ENCODE data around the gene BOC. TPM values are rescaled to one million over a fixed set of nuclear protein-coding genes. Genes with fewer than 3 reads are reported as not detected.

Gene BOC
- total RNA-seq, 3 donors from 2014 or later = 48.8 to 56.6 (median 55.1) TPM

- Histone ChIP-seq H3K4me3 (no peak overlapping the region), H3K27me3 (no peaks in the 10 kb centered on the region), H3K27ac (peak overlapping the region in 1 of 2 donors; percentile 23), H3K9me3 (no peaks in the 10 kb centered on the region), H3K36me3 (no peaks in the 10 kb centered on the region), H3K4me1 (no peaks in the 10 kb centered on the region)
- no peak for DNase-seq (ENCODE audit: low spot score in 2 of 2)
- intact Hi-C loops (cut with DNase I; ENCODE audit: low total_unique reads) = no loop called here
- TF ChIP-seq POLR2AphosphoS5 (IDR thresholded peaks at IDR 0.05) = no peak
- no peak for TF ChIP-seq CTCF (IDR thresholded peaks at IDR 0.05)
- no peak for TF ChIP-seq POLR2A (IDR thresholded peaks at IDR 0.05)
Observed at GRCh38 chr3:113193719-113194118, 17.6 kb upstream of the BOC start.

GRCh38 chr3:113194823-113195401, 16.4 kb upstream of the BOC start:
- H3K9me3 ChIP-seq = no peaks in the 10 kb centered on the region
- H3K27ac ChIP-seq = peak overlapping the region in 1 of 2 donors; percentile 18
- no peak for DNase-seq (ENCODE audit: low spot score in 2 of 2)
- H3K36me3 ChIP-seq = no peaks in the 10 kb centered on the region
- TF ChIP-seq CTCF (IDR thresholded peaks at IDR 0.05) (no peak), POLR2A (IDR thresholded peaks at IDR 0.05) (no peak), POLR2AphosphoS5 (IDR thresholded peaks at IDR 0.05) (no peak)
- no peaks in the 10 kb centered on the region for H3K4me1 ChIP-seq
- no peak overlapping the region for H3K4me3 ChIP-seq
- intact Hi-C loops (cut with DNase I; ENCODE audit: low total_unique reads) = no loop called here
- H3K27me3 ChIP-seq = no peaks in the 10 kb centered on the region

- Histone ChIP-seq H3K4me3 (no peak overlapping the region), H3K4me1 (no peaks in the 10 kb centered on the region), H3K9me3 (no peaks in the 10 kb centered on the region), H3K36me3 (no peaks in the 10 kb centered on the region), H3K27me3 (no peaks in the 10 kb centered on the region), H3K27ac (no peak overlapping the region)
- intact Hi-C loops (cut with DNase I; ENCODE audit: low total_unique reads) = loop anchor here (10.0 kb wide), 1 partner anchor 796 kb away; no protein-coding TSS in a partner anchor
- no peak for DNase-seq (ENCODE audit: low spot score in 2 of 2)
- TF ChIP-seq CTCF (IDR thresholded peaks at IDR 0.05) = no peak
- no peak for TF ChIP-seq POLR2AphosphoS5 (IDR thresholded peaks at IDR 0.05)
- TF ChIP-seq POLR2A (IDR thresholded peaks at IDR 0.05) = no peak
Observed at GRCh38 chr3:113200351-113200750, 11.0 kb upstream of the BOC start.

GRCh38 chr3:113200946-113201345, 10.4 kb upstream of the BOC start:
- TF ChIP-seq POLR2A (IDR thresholded peaks at IDR 0.05) = no peak
- no peak for TF ChIP-seq CTCF (IDR thresholded peaks at IDR 0.05)
- no peak for TF ChIP-seq POLR2AphosphoS5 (IDR thresholded peaks at IDR 0.05)
- intact Hi-C loops (cut with DNase I; ENCODE audit: low total_unique reads) = loop anchor here (10.0 kb wide), 1 partner anchor 796 kb away; no protein-coding TSS in a partner anchor
- Histone ChIP-seq H3K4me3 (no peak overlapping the region), H3K27me3 (no peaks in the 10 kb centered on the region), H3K9me3 (no peaks in the 10 kb centered on the region), H3K27ac (no peak overlapping the region), H3K4me1 (no peaks in the 10 kb centered on the region), H3K36me3 (no peaks in the 10 kb centered on the region)
- no peak for DNase-seq (ENCODE audit: low spot score in 2 of 2)

- no peak for TF ChIP-seq CTCF (IDR thresholded peaks at IDR 0.05)
- TF ChIP-seq POLR2A (IDR thresholded peaks at IDR 0.05) = no peak
- Histone ChIP-seq H3K4me1 (no peaks in the 10 kb centered on the region), H3K36me3 (no peaks in the 10 kb centered on the region), H3K27ac (no peak overlapping the region), H3K4me3 (no peak overlapping the region), H3K27me3 (no peaks in the 10 kb centered on the region), H3K9me3 (no peaks in the 10 kb centered on the region)
- intact Hi-C loops (cut with DNase I; ENCODE audit: low total_unique reads) = loop anchor here (10.0 kb wide), 1 partner anchor 800 kb away; no protein-coding TSS in a partner anchor
- DNase-seq (ENCODE audit: low spot score in 2 of 2) = no peak
Observed at GRCh38 chr3:113204371-113204770, 7.0 kb upstream of the BOC start.

Measured in breast epithelium (tissue), 4 donors.